Esophagus mucosa (tissue), 1 donor: ENCODE measurements around the gene RUVBL2. TPM values are rescaled to one million over a fixed set of nuclear protein-coding genes. Genes with fewer than 3 reads are reported as not detected.

Experiments used
- ATAC-seq: fragments of 200-7000 bp; cut with Tn5 transposase; one replicate; pipeline ENCODE4 v1.9.1; 2020
- total RNA-seq: library from RNA; stranded (reverse); gene quantifications from one replicate; pipeline ENCODE4 v1.2.4, GENCODE V29; 2023
- donor health status: DM: yes; HTN: yes; CAD: no.

Gene RUVBL2
- total RNA-seq, 1 donor from 2014 or later, result 79.0 TPM

DNA sequence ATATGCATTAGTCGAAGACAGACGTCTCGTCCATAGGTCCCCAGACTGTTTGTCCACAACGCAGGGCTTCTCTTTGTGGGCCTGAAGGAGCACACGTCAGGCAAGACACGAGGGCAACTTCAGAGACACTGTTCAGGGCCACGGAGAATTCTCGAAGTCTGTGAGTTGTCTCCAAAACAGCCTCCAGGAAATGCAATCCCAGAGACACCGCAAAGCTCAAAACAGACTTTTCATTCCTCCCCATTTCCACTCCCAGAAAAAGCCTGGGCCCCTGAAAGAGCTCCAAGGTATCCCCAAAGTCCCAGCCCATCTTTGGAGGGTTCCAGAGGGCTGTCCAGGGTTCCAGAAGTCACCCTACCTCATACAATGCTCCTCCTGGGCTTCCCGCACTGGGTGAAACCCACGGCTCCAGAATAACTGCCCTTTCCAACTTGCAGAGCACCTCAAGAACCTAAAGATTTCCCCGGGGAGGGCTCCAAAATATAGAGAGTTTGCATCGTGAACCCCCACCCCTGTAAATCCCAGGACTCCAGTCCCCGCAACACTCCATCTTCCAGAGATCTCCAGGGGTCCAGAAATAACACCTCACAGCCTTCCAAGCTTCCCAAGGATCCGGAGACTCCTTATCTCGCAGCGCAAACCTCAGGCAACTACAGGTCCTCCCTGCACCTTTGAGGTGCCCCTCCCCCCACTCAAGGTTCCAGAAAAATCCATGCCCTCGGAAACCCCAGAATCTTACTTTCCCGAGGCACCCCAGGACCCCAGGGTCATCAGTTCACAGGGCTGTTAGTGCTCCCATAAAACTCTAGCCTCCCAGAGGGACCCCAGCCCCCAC is 29.3 kb upstream of the RUVBL2 start:
- ATAC-seq, result no peak

DNA sequence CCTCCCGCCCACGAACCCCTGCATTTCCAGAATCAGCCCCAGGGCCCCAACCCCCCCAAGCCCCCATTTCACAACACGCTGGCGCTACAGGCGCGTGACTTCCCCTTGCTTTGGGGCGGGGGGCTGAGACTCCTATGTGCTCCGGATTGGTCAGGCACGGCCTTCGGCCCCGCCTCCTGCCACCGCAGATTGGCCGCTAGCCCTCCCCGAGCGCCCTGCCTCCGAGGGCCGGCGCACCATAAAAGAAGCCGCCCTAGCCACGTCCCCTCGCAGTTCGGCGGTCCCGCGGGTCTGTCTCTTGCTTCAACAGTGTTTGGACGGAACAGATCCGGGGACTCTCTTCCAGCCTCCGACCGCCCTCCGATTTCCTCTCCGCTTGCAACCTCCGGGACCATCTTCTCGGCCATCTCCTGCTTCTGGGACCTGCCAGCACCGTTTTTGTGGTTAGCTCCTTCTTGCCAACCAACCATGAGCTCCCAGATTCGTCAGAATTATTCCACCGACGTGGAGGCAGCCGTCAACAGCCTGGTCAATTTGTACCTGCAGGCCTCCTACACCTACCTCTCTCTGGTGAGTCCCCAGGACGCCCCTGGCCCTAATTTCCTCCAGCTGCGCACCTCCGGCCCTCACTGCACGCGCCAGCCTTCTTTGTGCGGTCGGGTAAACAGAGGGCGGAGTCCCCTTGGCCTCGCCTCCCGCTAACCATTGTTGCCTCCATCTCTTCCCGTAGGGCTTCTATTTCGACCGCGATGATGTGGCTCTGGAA is 28.5 kb upstream of the RUVBL2 start, which contains the start of gene FTL:
Gene FTL (plus strand): TSS at position 270 of the 766 bp plus-strand sequence. CDS start 199 bp downstream, at position 469.
- peak; percentile 76 for ATAC-seq

DNA sequence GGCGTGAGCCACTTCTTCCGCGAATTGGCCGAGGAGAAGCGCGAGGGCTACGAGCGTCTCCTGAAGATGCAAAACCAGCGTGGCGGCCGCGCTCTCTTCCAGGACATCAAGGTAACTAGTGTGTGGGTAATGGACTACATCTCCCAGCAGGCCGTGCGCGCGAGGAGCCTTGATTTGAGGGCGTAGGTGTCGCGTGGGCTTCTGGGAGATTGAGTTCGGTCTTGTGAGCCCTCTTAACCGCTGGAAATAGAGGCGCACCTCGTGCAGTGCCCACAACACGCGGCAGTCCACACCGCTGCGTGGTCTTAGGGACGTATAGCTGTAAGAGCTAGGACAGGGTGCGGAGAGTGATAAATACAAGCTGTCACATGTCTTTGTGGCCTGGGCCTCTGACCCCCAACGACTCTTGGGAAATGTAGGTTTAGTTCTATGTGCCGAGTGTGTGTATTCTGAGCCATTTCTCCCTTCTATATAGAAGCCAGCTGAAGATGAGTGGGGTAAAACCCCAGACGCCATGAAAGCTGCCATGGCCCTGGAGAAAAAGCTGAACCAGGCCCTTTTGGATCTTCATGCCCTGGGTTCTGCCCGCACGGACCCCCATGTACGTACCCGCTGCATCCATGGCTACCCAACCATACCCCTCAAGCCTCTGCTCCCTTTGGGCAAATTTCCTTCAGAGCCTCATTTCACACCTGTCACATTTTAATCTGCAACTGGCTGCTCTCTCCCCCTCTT is 27.7 kb upstream of the RUVBL2 start:
- peak; percentile 68 for ATAC-seq

DNA sequence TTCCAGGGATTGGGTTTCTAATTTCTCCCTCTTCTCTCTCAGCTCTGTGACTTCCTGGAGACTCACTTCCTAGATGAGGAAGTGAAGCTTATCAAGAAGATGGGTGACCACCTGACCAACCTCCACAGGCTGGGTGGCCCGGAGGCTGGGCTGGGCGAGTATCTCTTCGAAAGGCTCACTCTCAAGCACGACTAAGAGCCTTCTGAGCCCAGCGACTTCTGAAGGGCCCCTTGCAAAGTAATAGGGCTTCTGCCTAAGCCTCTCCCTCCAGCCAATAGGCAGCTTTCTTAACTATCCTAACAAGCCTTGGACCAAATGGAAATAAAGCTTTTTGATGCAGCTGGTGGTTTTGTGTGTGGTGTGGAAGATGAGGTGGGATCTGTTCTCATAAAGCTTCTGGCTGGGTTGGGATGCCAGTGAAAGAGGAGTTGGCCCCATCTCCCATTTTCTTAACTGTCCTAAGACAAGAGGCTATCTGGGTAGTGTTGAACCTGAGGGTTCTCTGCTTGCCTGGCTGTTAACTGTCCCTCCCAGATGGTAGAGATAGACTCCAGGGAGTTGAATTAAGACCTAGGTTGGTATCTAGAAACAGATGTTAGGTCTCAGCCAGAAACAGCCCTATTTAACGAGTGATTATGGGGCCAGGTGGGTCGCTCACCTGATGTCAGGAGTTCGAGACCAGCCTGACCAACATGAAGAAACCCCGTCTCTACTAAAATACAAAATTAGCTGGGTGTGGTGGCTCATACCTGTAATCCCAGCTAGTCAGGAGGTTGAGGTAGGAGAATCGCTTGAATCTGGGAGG is 26.9 kb upstream of the RUVBL2 start:
- no peak for ATAC-seq

DNA sequence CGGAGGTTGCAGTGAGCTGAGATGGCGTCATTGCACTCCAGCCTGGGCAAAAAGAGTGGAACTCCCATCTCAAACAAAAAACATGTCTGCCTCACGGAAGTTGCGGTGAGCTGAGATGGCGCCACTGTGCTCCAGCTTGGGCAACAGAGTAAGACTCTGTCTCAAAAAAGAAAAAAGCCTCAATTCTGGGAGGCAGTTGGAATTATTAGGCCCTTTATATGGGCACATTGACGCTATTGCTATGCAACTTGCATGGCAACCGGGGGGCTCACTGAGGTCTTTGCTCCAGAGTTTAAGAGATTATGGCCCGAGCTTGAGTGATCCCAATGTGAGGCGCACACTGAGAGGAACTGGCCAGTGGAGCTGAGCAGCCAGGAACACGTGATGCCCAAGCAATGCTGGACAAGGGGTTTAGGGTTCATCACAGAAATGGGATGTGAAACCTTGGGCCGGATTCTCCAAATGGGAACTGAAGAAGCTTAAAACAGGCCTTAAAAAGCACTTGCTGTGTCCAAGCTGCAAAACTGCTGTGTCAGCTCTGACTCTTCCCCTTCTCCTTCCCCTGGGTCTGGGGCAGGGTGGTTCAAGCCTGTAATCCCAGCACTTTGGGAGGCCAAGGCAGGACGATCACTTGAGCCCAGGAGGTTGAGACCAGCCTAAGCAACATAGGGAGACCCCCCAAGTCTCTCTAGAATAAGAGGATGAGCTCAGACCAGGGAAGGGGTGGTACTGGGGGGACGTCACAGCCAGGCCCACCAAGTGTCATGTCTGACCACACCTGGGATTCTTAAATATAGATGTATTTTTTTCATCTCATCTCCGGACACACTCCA is 26.1 kb upstream of the RUVBL2 start:
- ATAC-seq, result no peak

DNA sequence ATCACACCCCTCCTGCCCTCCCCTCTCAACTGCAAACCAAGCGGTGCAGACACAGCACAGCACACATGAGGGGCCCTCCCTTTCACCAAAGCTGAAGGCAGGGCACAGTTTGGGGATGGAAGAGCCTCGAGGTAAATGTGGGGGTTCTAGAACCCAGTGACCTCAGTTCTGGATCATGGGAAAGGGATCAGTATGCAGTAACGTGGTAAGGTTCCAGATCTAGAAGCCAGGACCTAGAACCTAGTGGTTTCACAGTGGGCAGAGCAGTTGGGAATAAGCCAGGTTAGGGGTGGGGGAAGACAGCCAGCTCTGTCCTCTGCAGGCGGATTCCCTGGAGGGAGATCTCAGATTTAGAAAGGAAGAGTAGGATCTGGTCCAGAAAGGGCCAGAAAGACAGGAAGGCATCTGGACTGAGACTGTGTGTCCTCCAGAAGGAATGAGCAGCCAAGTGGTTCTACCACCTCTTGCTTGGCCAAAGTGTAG is 25.5 kb upstream of the RUVBL2 start:
- ATAC-seq, result no peak

DNA sequence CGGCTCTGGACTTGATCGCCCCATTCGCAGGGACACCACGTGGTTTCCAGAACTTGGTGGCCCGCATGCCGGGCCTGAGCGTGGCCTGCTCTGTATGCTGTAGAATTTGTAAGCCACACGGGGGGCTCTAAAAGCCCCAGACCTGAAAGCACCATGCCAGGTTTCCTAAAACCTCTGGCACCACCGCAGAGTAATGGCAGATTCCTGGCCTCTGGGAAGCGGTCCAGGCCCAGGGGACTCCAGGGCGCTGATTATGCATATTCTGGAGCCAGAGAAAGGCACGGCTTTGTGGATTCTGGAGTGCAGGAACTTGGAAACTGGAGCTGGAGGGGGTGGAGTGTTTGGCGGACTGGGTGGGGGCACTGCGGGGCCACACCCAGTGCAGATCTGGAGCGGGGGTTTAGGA is 24.9 kb upstream of the RUVBL2 start:
- ATAC-seq, result no peak

DNA sequence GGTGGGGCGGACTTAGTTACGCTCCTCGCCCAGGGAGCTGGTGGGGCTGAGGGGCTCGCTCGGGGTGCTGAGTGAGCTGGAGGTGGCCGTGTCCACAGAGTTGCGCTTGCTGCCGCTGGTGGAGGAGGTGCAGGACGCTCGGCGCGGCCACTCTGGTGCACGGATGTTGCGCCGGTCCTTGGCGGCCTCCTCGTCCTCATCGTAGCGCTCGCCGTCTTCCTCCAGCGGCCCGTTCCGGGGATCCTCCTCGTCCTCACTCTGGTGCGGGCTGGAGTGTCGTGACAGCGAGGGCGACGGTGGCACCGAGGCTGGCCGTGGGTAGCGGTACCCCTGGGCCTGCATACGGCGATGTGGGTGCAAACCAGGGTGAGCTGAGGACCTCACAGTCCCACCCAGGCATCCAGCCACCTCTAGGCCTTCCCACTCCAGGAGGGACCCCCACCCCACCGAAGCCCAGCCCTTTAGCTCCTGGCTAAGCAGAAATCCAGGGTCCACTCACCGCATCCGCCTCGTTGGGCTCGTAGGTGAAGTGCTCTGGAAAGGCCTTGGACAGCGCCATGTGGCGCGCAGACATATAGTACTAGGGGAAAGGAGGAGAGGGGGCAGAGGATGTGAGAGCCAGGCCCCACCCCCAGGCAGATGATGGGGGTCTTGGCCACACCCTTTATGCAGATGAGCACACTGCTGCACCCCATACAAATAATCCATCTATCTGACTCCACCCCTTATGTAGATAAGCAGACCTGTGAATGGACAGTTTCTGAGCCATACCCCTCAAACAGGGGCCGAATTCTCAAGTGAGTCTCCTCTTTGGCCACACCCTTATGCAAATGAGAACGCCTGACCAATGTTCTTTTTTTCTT is 24.2 kb upstream of the RUVBL2 start:
- no peak for ATAC-seq

DNA sequence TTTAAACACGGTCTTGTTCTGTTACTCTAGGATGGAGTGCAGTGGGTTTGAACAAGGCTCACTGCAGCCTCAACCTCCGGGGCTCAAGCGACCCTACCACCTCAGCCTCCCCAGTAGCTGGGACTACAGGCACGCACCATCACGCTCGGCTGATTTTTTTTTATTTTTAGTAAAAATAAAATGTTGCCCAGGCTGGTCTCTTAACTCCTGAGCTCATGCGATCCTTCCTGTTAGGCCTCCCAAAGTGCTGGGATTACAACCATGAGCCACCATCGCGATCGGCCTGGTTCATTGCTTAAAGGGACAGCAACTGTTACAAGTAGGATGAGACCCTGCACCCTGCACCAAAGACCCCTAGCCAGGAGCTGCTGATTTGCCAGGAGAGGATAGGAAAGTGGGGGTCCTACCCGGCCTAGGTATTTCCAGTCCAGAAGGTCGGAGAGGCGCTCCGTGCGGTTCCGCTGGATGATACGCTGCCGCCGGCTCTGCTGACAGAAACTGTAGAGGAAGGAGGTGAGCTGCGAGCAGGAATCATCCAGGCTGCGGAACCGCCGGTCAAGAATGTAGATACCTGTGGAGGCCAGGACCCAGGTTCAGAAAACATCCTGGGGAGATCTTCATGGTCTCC is 23.4 kb upstream of the RUVBL2 start:
- no peak for ATAC-seq

DNA sequence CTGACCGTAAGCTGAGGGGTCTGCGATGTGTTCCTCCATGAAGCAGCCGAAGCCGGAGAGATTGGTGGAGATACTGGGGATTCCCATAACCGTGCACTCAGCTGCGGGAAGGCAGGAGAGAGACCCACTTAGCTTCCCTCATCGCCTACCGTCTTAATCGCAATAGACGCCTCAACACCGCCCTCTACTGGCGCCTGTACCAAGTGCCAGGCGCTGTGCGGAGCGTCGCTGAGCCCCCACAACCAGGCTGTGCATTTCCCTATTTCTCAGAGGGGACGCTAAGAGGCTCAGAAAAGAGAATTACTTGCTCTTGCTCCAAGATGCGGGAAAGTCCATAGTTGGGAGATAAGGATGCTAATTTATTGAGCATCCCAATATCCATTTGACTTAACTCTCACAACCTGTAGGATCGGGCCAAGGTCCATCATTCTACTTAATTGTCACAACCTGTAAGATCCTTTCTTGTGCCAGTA is 22.7 kb upstream of the RUVBL2 start:
- ATAC-seq, result peak; percentile 51

DNA sequence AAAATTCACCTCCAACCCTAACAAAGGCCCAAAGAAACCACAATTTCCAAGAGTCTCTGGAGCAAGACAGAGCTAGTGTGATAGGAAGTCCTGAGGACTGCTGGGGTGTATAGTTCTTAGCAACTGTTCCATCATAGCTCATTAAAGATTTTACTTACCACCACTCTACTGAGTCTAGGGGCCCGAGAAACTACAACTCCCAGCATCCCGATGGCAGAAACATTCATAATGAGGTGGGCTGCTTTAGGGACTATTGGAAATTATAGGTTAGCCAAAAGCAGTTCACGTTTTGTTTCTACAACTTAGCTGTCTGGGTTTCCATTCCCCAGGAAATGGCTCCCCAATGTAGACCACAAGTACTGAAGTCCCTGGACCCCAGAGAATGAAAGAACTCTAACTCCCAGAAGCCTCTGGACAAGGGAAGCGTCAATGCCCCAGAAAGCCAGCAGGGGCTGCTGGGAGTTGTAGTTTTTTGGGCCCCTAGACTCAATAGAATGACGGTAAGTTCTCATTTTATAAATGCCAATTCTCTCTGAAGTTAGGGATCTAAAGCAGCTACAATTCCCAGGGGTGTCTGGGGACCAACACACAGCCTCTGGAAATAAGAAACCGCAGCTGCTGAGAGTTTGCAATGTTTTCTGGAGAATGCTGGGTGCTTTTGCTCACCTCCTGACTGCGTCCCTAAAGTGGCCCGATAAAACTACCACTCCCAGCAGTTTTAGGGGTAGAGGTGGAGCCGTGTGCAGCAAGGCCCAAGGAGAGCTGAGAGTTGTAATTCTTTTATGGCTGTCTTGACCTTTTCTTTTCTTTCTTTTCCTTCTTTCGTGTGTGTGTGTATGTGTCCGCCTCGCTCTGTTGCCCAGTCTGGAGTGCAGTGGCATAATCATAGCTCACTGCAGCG is 17.5 kb upstream of the RUVBL2 start:
- ATAC-seq, result no peak

DNA sequence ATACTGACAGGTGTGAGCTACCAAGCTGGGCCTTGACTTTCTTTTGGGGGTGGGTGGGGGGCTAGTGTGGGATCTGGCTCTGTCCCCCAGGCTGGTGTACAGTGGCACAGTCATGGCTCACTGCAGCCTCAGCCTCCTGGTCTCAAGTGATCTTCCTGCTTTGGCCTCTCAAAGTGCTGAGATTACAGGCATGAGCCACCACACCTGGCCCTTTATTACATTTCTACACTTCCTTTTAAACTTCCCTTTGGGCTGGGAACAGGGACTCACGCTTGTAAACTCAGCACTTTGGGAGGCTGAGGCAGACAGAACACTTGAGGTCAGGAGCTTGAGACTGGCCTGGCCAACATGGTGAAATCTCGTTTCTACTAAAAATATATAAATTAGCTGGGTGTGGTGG is 16.6 kb upstream of the RUVBL2 start:
- no peak for ATAC-seq

DNA sequence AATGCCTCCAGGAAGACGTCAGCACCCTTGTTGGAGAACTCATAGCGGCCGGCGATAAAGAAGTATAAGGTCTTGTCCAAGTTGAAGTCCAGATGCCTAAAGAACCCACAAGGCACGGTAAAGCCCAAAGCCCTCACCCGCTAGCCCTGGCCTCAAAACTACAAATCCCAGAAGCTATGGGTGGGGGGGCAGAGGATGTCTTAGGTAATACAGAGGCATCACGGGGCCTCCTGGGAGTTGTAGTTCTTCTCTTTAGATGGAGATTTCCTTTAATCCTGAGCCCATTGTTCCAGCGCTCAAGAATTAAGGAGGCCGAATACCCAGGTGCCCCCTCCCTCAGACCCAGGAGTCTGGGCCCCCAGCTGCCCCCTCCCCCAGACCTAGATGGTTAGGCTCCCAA is 11.4 kb upstream of the RUVBL2 start:
- ATAC-seq, result no peak

DNA sequence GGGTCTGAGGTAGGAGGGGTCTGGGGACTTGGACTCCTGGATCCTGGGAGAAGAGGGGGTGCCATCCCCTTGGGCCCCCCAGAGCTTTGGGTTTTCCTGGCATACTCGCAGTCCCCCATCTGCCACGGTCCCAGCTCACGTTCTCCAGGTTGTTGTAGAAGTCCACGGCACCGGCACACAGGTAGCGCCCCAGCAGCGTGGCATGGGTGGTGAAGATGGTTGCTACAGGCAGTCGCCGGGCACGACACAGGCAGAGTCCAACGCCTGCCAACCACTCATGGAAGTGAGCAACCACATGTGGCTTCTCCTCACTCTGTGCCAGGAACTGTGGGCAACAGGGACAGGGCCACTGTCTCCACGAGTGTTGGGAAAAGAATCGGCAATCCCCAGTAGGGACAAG is 8.0 kb upstream of the RUVBL2 start:
- ATAC-seq, result no peak

DNA sequence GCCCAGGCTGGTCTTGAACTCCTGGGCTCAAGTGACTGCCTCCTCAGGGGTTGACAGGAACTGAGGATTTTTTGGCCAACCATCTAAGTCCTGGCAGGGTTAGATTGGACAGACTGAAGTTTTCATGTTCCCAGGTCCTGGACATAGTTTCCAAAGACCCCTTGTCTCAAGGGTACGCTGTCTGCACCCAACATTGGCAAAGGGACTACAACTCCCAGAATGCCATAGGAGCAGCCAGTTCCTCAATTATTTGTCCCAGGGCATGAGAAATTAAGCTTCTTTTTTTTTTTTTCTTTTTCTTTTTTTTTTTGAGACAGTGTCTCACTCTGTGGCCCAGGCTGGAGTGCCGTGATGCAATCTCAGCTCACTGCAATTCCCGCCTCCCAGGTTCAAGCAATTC is 7.5 kb upstream of the RUVBL2 start:
- ATAC-seq, result no peak

DNA sequence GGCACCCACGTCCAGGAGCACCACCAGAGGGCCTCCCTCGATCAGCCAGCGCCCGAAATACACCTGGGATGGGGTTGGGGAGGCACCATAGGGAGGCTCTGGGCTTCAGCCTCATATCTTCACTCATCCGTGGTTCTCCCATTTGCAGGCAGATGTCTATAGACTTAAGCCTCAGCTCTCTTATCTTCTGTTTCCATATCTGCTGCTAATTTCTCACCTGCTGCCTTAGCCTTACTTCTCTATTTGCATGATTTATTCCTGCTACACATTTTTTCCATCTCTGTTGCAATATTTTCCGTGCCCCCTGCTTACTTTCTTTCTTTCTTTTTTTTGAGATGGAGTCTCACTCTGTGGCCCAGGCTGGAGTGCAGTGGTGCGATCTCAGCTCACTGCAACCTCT is 6.4 kb upstream of the RUVBL2 start:
- ATAC-seq, result no peak

DNA sequence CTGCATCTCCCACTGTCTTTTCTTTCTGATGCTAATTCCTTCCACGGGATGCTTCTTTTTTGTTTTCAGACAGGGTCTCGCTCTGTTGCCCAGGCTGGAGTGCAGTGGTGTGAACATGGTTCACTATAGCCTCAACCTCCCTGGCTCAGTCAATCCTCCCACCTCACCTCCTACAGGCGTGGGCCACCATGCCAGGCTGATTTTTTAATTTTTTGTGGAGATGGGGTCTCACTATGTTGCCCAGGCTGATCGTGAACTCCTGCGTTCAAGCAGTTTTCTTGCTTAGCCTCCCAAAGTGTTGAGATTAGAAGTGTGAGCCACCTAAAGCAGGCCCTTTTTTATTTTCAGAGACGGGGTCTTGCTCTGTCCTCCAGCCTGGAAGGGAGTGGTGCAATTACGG is 5.4 kb upstream of the RUVBL2 start:
- no peak for ATAC-seq

DNA sequence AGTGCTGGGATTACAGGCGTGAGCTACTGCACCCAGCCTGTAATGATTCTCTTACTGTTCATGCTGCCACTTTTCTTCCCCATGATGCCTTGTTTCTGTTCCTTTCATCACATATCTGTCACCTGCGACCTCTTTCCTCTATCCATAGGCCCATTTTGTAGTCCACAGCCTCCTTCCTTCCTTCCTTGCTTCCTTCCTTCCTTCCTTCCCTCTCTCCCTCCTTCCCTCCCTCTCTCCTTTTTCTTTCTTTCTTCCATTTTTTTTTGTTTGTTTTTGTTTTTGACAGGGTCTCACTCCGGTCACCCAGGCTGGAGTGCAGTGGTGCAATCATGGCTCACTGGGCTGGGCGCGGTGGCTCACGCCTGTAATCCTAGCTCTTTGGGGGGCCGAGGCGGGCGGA is 4.8 kb upstream of the RUVBL2 start:
- no peak for ATAC-seq
